AG08396 (cell line): ENCODE results near the gene LHCGR.

Experiments
- DNase-seq: peaks from one replicate; pipeline ENCODE4 v3.0.0; 2012; ENCODE audit warnings: low spot score, mixed read lengths

Gene LHCGR

GRCh38 chr2:48755473-48755872 is at the start of gene LHCGR:
Gene LHCGR (minus strand): TSS chr2:48755724. CDS start chr2:48755671, 53 bp downstream.
- peak; percentile 9 for DNase-seq

- no peak for DNase-seq
Observed at GRCh38 chr2:48799601-48800000, 44.1 kb upstream of the LHCGR start.

- DNase-seq = no peak
Observed at GRCh38 chr2:48795065-48795464, 39.5 kb upstream of the LHCGR start.

GRCh38 chr2:48793671-48794070 is 38.1 kb upstream of the LHCGR start:
- DNase-seq = no peak

- DNase-seq = no peak
Observed at GRCh38 chr2:48792030-48792429, 36.5 kb upstream of the LHCGR start.

GRCh38 chr2:48790407-48791170 is 35.1 kb upstream of the LHCGR start:
- DNase-seq = no peak

GRCh38 chr2:48787580-48787979 is 32.1 kb upstream of the LHCGR start:
- no peak for DNase-seq

GRCh38 chr2:48781366-48781765 is 25.8 kb upstream of the LHCGR start:
- DNase-seq = no peak

GRCh38 chr2:48779019-48779716 is 23.6 kb upstream of the LHCGR start:
- no peak for DNase-seq

- no peak for DNase-seq
Observed at GRCh38 chr2:48774251-48774650, 18.7 kb upstream of the LHCGR start.

- DNase-seq = no peak
Observed at GRCh38 chr2:48771241-48772014, 15.9 kb upstream of the LHCGR start.

- no peak for DNase-seq
Observed at GRCh38 chr2:48770181-48770580, 14.7 kb upstream of the LHCGR start.

GRCh38 chr2:48768669-48769068 is 13.1 kb upstream of the LHCGR start:
- no peak for DNase-seq

- no peak for DNase-seq
Observed at GRCh38 chr2:48767330-48767729, 11.8 kb upstream of the LHCGR start.

GRCh38 chr2:48760826-48761225 is 5.3 kb upstream of the LHCGR start:
- no peak for DNase-seq

GRCh38 chr2:48759682-48760081 is 4.2 kb upstream of the LHCGR start:
- no peak for DNase-seq

GRCh38 chr2:48756289-48756688 is 765 bp upstream of the LHCGR start:
- no peak for DNase-seq

GRCh38 chr2:48754874-48755273 is 650 bp downstream of the LHCGR start:
- no peak for DNase-seq

- no peak for DNase-seq
Observed at GRCh38 chr2:48753228-48753627, 2.3 kb downstream of the LHCGR start.

GRCh38 chr2:48750128-48750739 is 5.3 kb downstream of the LHCGR start:
- DNase-seq = no peak

GRCh38 chr2:48749291-48750127 is 6.0 kb downstream of the LHCGR start:
- no peak for DNase-seq
